SU-DHL-6 (cell line): ENCODE measurements around the gene RBP4.

Experiments used
- H2AFZ ChIP-seq: fragments of 200-600 bp; sonication (generic); 2 replicates; pipeline ENCODE4 v1.6.1; 2014; ENCODE audit warnings: low read depth, mild to moderate bottlenecking, moderate library complexity, mixed read lengths, antibody characterized with exemption, low read length; ENCODE audit not compliant: severe bottlenecking
- H3F3A ChIP-seq: fragments of 200-600 bp; shearing (Covaris generic); 2 replicates; pipeline ENCODE4 v1.6.0; 2016; ENCODE audit warnings: antibody characterized with exemption, mild to moderate bottlenecking; ENCODE audit not compliant: insufficient read depth
- H3K27ac ChIP-seq: fragments of 200-600 bp; sonication (generic); 2 replicates; pipeline ENCODE4 v1.5.1; 2016; ENCODE audit warnings: low read depth, mild to moderate bottlenecking, low read length, moderate library complexity, mixed read lengths
- H3K27me3 ChIP-seq: fragments of 200-600 bp; sonication (generic), shearing (Covaris generic); 2 replicates; pipeline ENCODE4 v1.6.0; 2014; ENCODE audit warnings: mild to moderate bottlenecking, low read length
- H3K36me3 ChIP-seq: fragments of 200-600 bp; sonication (generic); 2 replicates; pipeline ENCODE4 v1.6.1; 2014; ENCODE audit warnings: mild to moderate bottlenecking, low read length, mixed read lengths
- H3K4me2 ChIP-seq: fragments of 300-600, 200-600 bp; shearing (Covaris generic), sonication (generic); 2 replicates; pipeline ENCODE4 v1.6.0; 2014; ENCODE audit warnings: low read length, low read depth, mild to moderate bottlenecking; ENCODE audit not compliant: poor library complexity, severe bottlenecking
- H3K4me3 ChIP-seq: fragments of 200-600 bp; sonication (generic); 2 replicates; pipeline ENCODE4 v1.5.1; 2014; ENCODE audit warnings: antibody characterized with exemption, low read length, mild to moderate bottlenecking, mixed read lengths; ENCODE audit not compliant: insufficient read depth, poor library complexity, severe bottlenecking
- H3K79me2 ChIP-seq: fragments of 200-600 bp; sonication (generic); 2 replicates; pipeline ENCODE4 v1.6.1; 2014; ENCODE audit warnings: mild to moderate bottlenecking, low read length, moderate library complexity; ENCODE audit not compliant: insufficient read depth
- H3K9ac ChIP-seq: fragments of 200-600 bp; sonication (generic); 2 replicates; pipeline ENCODE4 v1.7.0; 2014; ENCODE audit warnings: mild to moderate bottlenecking, low read length
- H3K9me2 ChIP-seq: fragments of 200-600 bp; sonication (generic); replicated peaks from 2 replicates; pipeline ENCODE4 v1.6.1; 2014; ENCODE audit warnings: low read length; ENCODE audit not compliant: insufficient read depth
- H3K9me3 ChIP-seq: fragments of 200-600 bp; sonication (generic); 2 replicates; pipeline ENCODE4 v1.6.1; 2014; ENCODE audit warnings: low read length, mixed read lengths; ENCODE audit not compliant: insufficient read depth
- H4K20me1 ChIP-seq: fragments of 200-600 bp; sonication (generic); 2 replicates; pipeline ENCODE4 v1.6.1; 2014; ENCODE audit warnings: low read depth, mild to moderate bottlenecking, antibody characterized with exemption, low read length, moderate library complexity, mixed read lengths
- EZH2phosphoT487 ChIP-seq: fragments of 200-600 bp; sonication (generic), shearing (Covaris generic); conservative IDR thresholded peaks from 2 replicates; pipeline ENCODE4 v1.6.1; 2018; ENCODE audit warnings: mild to moderate bottlenecking, antibody characterized with exemption, low read length, moderate library complexity, mixed read lengths
- TF ChIP-seq, protein P1 (sequence below): fragments of 200-600 bp; sonication (generic); IDR thresholded peaks from one replicate; pipeline ENCODE4 v1.5.1; 2017; ENCODE audit warnings: antibody characterized with exemption, mild to moderate bottlenecking, low read length, moderate library complexity; ENCODE audit not compliant: insufficient read depth, poor library complexity, severe bottlenecking

The RBP4 gene

DNA sequence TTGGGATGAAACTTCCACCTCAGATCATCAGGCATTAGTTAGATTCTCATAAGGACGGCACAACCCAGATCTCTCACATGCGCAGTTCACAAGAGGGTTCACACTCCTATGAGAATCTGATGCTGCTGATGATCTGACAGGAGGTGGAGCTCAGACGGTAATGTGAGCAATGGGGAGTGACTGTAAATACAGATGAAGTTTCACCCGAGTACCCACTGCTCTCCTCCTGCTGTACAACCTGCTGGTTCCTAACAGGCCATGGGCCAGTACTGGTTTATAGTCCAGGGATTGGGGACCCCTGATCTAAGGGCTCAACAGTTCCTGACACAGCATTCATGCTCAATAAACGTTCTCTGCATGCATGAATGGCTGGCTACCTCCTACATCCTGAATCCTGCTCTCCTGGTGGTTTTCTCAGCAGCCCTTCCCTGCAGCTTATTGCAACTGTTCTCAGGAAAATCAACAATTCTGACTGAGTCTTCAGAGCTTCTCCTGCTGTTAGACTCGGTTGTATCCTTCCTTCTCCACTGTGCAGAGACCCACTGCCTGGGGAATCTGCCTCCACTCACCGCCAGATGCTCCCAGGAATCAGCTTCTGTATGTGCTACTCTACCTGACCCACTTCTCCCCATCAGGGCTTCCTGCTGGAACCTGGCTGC is 28.7 kb upstream of the RBP4 start:
- no peak overlapping the region for H3K27ac ChIP-seq
- no peaks in the 10 kb centered on the region for H3K27me3 ChIP-seq
- no peaks in the 10 kb centered on the region for H3F3A ChIP-seq
- H3K9me2 ChIP-seq = no peaks in the 10 kb centered on the region
- TF ChIP-seq, protein P1, sequence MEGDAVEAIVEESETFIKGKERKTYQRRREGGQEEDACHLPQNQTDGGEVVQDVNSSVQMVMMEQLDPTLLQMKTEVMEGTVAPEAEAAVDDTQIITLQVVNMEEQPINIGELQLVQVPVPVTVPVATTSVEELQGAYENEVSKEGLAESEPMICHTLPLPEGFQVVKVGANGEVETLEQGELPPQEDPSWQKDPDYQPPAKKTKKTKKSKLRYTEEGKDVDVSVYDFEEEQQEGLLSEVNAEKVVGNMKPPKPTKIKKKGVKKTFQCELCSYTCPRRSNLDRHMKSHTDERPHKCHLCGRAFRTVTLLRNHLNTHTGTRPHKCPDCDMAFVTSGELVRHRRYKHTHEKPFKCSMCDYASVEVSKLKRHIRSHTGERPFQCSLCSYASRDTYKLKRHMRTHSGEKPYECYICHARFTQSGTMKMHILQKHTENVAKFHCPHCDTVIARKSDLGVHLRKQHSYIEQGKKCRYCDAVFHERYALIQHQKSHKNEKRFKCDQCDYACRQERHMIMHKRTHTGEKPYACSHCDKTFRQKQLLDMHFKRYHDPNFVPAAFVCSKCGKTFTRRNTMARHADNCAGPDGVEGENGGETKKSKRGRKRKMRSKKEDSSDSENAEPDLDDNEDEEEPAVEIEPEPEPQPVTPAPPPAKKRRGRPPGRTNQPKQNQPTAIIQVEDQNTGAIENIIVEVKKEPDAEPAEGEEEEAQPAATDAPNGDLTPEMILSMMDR = no peak
- no peak for TF ChIP-seq EZH2phosphoT487
- H4K20me1 ChIP-seq = no peaks in the 10 kb centered on the region
- H3K4me2 ChIP-seq = no peak overlapping the region
- no peaks in the 10 kb centered on the region for H3K79me2 ChIP-seq
- no peak overlapping the region for H2AFZ ChIP-seq
- no peak overlapping the region for H3K9ac ChIP-seq
- H3K36me3 ChIP-seq = no peaks in the 10 kb centered on the region
- H3K9me3 ChIP-seq = no peaks in the 10 kb centered on the region
- no peak overlapping the region for H3K4me3 ChIP-seq

DNA sequence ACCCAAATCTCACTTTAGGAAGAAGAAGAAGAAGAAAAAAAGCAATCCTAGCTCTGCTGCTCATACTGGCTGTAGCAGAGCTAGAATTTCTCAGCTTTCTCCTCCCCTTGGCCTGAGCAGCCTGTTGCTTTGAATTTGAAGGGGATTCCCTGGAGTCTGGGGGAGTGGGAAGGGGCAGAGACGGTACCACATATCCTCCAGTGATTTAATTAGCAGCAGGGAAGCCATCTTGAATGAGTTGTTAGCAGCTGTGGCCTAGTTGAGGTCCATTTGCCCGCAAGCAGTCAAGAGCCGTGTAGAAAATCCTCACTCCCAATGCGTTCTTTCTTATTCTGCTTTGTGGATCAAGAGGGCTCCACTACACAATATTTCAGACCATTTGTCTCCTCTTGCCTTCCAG is 27.8 kb upstream of the RBP4 start:
- Histone ChIP-seq H3F3A (no peaks in the 10 kb centered on the region), H3K9me2 (no peaks in the 10 kb centered on the region), H3K36me3 (no peaks in the 10 kb centered on the region), H4K20me1 (no peaks in the 10 kb centered on the region), H3K9me3 (no peaks in the 10 kb centered on the region), H3K4me2 (no peak overlapping the region), H3K27ac (no peak overlapping the region), H3K4me3 (no peak overlapping the region), H3K27me3 (no peaks in the 10 kb centered on the region), H3K9ac (no peak overlapping the region), H2AFZ (no peak overlapping the region), H3K79me2 (no peaks in the 10 kb centered on the region)
- TF ChIP-seq EZH2phosphoT487 = no peak
- TF ChIP-seq, protein P1 = no peak

DNA sequence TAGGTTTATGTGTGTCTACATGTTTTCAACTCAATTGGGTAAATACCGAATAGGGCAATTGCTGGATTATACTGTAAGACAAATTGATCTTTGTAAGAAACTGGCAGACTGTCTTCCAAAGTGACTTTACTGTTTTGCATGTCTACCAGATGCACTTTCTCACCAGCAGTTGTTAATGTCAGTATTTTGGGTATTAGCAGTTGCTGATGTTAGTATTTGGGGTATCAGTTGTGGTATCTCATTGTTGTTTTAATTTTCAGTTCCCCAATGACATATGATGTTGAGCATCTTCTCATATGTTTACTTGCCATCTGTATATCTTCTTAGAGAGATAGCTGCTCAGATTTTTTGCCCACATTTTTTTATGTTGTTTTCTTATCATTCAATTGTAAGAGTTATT is 21.9 kb upstream of the RBP4 start:
- no peak overlapping the region for H3K4me3 ChIP-seq
- no peaks in the 10 kb centered on the region for H3K9me3 ChIP-seq
- H2AFZ ChIP-seq = no peak overlapping the region
- no peak overlapping the region for H3K4me2 ChIP-seq
- no peak overlapping the region for H3K9ac ChIP-seq
- no peaks in the 10 kb centered on the region for H3F3A ChIP-seq
- TF ChIP-seq EZH2phosphoT487 = no peak
- TF ChIP-seq, protein P1 = no peak
- no peaks in the 10 kb centered on the region for H3K36me3 ChIP-seq
- no peak overlapping the region for H3K27ac ChIP-seq
- H3K27me3 ChIP-seq = no peaks in the 10 kb centered on the region; the same call in 1 of the 2 replicates
- no peaks in the 10 kb centered on the region for H4K20me1 ChIP-seq
- H3K79me2 ChIP-seq = no peaks in the 10 kb centered on the region
- no peaks in the 10 kb centered on the region for H3K9me2 ChIP-seq

DNA sequence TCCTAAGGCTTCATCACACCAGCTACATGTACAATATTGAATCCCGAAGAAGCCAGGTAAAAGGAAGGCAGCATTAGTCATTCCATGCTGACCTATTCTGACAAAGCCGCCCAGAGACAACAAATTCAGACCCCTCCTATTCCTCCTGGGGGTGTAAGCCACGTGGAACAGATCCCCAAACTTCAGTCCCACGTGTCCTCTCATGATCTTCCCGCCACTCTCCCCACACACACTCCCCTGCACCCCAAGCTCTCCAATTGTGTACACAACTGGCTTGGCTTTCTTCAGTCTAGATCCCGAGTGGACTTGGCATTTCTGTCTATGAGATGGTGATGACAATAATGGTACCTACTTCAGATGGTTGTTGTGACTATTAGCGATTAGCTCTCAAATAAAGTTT is 19.9 kb upstream of the RBP4 start:
- no peak overlapping the region for H2AFZ ChIP-seq
- no peak overlapping the region for H3K27ac ChIP-seq
- H4K20me1 ChIP-seq = no peaks in the 10 kb centered on the region
- H3K9me3 ChIP-seq = no peaks in the 10 kb centered on the region
- TF ChIP-seq EZH2phosphoT487 = no peak
- TF ChIP-seq, protein P1 = no peak
- H3K4me2 ChIP-seq = no peak overlapping the region
- H3K79me2 ChIP-seq = no peaks in the 10 kb centered on the region
- no peaks in the 10 kb centered on the region for H3K36me3 ChIP-seq
- H3F3A ChIP-seq = no peaks in the 10 kb centered on the region
- no peak overlapping the region for H3K9ac ChIP-seq
- no peaks in the 10 kb centered on the region for H3K9me2 ChIP-seq
- no peaks in the 10 kb centered on the region; the same call in 1 of the 2 replicates for H3K27me3 ChIP-seq
- no peak overlapping the region for H3K4me3 ChIP-seq
